NCI-H2227 treated with DMSO at 0.1 percent for 48 hours (cell line): ENCODE data around the gene GMCL1.
"Not testable (repeated sequence)": the region's sequence is repeated elsewhere in the genome, so short reads cannot be mapped to it uniquely, and the experiment has no call there.

Experiments
- DNase-seq: peaks from one replicate; lab custom pipeline; 2025; lab: John Stamatoyannopoulos, UW

Gene GMCL1, protein sequence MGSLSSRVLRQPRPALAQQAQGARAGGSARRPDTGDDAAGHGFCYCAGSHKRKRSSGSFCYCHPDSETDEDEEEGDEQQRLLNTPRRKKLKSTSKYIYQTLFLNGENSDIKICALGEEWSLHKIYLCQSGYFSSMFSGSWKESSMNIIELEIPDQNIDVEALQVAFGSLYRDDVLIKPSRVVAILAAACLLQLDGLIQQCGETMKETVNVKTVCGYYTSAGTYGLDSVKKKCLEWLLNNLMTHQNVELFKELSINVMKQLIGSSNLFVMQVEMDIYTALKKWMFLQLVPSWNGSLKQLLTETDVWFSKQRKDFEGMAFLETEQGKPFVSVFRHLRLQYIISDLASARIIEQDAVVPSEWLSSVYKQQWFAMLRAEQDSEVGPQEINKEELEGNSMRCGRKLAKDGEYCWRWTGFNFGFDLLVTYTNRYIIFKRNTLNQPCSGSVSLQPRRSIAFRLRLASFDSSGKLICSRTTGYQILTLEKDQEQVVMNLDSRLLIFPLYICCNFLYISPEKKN

DNA sequence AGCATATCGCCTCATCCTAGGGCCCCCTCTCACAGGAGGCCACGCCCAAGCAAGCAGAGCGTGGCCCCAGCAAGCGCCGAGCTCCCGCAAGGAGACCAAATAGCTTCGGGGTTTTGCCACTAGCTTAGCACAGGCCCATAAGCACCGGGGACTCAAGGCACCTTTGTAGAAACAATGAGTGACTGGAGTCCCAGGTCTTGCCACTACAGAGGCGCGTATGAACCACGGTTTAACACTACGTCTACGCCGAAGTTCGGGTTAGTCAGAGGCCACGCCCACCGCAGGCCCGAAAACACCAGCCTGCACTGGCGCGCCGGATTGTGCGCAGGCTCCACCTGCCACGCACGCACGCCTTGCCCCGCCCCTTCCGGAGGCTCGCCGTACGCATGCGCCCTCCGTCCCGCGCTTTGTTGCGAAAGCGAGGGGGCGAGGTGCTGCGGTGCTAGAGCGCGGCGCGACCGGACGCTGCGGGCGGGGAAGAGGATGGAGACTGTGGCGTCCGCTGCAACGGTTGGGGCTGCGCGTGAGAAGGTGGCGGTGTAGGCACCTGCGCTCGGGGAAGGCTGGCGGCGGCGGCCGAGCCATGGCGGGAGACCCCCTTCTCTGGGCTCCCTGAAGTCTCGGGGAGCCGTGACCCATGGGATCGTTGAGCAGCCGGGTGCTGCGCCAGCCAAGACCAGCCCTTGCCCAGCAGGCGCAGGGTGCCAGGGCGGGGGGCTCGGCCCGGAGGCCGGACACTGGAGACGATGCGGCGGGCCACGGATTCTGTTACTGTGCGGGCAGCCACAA lies at the start of gene GMCL1:
Gene GMCL1 (plus strand): TSS at position 405 of the 789 bp plus-strand sequence. CDS start 233 bp downstream, at position 638.
- DNase-seq, result peak; percentile 98

DNA sequence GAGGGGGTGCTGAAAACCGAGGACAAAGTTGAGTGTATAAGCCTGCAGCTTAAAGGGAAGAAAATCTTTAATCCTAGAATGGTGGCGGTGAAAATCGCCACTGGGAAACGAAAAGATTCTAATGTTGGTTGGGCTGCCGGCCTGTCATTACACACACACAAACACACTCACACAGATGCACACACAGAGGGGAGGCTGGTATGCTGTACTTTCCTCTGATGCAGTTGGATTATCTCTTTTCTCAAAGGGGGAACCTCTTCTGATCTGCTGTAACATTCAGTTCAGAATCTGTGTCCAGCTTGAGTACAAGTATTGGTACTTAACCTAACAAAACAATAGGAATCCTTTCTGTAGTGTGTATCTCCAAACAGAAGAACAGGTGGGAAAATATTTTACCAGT lies 48.5 kb upstream of the GMCL1 start:
- peak; percentile 19 for DNase-seq

DNA sequence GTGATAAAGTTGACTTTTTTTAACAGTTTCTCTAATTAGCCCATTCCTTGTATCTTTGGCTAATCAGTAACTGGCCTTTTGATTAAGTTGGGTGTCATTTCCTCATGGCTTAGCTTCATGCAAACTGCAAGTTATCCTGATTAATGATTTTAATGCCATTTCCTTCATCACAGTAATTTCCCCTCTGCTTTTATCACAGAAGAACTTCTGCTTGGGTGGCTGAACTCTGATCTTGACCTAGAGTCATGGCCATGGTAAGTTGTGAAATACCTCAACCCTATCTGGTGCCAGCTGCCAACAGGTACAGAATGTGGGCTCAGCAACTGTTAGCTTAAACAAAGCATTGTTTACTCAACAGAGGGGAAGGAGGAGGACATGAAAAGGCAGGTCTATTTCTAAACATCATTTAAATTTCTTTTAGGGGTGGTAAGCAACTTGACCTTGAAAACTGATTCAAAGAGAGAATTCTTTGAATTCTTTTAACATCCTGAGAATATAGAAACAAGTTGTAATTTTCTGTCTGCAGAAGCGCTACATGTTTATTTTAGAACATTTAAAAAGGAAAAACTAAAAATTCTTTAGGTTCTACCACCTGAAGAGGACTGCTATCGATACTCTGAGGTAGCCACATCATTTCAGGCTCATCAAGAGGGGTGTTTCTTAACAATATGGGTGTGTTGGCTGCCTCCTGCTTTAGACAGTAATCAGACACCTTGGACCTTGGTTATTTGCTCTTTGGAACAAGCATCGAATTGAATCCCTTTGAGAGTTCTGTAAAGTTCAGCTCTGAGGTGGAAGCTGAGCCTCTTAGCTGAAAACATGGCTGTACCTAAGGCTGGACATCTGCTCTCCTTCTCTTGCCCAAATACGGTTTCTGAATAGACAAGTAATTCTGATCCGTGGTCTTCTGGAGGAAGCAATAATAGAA lies 47.9 kb upstream of the GMCL1 start:
- DNase-seq, result no peak

DNA sequence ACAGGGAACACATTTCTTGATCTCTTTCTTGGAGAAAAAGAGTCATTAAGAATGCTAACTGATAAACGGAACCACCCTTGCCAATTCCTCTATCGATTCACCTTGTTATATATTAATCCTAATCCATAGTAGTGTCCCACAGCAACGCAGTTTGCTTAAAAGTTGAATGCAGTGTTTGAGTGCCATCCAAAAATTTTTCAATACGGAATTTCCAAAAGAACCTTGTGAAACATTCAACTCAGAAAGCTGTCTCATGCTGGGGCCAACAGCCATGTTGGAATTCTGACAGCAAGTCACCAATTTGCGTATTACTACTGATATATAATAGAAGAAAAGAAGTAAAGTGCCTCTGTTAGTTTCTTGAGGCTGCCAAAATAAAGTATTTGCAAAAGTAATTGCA lies 45.2 kb upstream of the GMCL1 start:
- DNase-seq, result no peak

DNA sequence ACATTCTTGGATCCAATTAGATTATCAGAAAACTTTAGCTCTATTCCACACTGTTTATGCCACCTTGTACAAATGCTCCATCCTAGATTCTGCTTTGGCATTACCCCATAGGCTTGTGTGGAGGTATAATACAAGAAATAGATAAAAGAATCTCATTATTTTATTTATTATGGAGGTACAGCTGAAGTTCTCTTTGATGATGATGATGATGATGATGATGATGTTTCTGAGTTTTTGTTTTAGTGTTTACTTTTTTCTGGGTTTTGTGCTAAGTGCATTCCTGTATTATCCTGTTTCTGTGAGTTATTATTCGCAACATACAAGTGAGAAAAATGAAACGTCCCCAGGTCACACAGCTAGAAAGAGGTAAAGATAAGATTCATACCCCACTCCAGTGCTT lies 44.1 kb upstream of the GMCL1 start:
- no peak for DNase-seq

DNA sequence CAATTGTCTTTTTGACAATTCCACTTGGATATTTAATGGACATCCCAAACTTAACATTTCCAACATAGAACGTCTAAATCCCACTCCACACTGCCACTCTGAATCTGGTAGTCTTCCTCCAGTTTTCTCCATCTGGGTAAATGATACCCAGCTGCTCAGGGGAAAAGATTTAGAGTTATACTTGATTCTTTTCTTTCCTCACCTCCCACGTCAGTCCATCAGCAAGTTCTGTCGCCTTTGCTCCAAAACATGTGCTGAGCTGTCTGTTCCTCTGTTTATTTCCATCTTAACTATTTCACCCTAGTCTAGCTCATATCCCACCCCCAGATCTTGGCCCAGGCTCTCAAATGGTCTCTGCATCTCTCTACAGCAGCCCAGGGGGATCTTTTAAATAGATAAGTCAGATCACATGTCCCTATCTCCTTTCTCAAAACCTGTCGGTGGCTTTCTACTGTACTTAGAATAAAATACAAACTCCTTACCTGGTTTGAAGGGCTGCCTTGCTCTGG lies 43.4 kb upstream of the GMCL1 start:
- no peak for DNase-seq

DNA sequence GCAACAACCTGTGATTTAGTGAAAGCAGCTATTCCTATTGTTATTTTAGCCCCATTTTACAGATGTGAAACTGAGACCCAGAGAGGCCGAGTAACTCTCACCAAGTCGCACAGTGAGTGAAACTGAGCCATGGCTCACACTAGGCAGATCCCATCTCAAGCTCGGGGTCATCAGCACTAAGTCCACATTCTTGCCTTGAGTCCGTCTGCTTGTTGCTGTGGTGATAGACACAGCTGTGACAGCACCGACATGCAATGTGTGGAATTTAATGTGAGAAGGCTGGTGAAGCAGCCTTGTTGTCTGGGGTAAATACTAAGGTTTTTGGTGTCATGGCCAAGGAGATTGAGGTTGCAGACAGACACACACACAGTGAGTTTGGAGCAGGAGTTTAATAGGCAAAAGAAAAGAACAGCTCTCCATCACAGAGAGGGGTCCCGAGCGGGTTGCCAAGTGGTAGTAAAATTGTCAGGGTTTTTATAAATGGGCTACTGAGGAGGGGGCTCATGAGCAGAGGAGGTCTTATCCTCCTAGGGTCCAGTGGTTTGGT lies 40.2 kb upstream of the GMCL1 start:
- no peak for DNase-seq

DNA sequence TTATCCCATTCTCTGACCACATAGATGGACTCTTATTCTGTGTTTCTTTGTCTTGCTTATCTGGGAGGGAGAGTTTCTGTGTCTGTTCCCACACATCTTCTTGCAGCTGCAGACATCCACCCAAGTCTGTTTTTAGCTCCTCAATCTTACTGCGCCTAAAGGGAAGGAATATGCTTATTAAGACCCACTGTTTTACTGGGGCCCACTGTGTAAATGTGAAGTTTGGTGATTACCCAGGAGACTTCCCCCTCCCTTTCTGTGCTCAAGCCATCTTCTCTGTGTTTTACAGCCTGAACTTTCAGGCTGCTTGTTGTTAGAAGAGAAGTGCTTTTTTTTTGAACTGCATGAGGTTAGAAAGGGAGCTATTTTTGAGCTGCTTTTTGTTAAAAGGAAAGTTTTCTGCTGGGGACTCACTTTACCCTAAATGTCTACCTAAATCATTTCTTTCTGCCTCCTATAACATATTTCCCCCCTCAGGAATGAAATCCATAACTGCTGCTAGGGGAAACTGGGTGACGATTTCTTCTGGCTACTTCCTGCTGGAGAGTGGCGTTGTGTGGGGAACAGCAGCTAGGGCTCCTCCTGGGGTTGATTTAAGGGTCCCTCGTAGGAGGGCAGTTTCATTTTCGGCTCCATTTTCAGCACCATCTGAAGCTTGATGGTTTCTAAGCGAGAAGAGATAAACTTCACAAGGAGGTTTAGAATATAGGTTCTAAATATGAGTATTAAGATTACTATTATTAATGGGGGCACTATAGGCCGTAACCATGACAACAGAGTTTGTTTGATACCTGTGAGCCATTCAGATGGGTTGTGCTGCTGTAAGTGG lies 39.5 kb upstream of the GMCL1 start:
- no peak for DNase-seq

DNA sequence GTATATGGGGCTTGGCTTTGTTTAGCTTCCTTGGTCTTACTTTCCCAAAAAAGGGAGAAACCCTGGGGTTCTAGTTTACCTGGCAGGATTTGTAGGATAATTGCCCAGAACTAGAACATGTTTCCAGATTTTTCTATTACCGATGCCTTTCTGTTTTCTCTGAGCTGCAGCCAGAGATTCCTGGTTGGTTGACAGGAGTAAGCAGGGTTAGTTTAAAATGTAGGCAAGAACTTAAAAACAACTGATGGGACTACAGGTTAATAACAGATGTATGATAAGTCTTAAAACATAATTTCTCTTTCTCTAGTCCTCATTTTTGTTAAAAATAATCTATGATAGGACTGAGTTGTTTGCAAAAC lies 38.9 kb upstream of the GMCL1 start:
- no peak for DNase-seq

DNA sequence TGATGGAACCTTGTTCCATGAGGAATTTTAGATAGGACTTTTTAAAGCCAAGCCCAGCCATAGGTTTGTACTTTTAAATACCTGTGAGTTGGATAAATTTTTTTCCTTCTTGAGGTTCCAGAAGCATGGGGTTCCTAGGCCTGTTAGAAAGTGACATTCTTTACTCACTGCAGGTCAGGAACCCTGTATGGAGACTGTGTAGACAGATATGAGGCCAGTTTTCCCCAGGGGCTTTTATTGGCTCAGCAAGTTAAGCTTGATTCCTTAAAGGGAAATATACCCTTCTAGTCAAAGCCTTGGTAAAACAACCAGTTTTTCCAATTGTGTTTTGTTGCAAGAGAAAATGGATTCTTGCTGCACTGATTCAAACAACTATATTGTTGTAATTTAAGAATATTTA lies 38.4 kb upstream of the GMCL1 start:
- DNase-seq, result no peak

DNA sequence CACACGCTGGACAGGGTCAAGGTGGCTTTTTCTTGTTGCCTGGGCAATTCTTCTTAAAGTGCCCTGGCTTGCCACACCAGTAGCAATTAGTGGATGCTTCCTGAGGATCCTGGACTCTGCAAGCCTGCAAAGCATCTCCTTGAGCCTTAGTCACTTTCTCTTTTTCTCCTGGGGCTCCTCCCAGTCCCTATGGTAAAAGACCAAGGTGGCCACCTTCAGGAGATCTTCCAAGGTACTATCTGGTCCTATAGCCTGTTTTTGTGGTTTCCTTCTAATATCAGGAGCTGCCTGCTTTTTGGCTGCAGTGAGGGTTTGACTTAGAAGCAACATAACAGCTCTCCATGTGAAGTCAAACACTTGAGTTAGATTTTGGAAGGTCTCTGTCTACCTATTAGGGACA lies 33.3 kb upstream of the GMCL1 start:
- DNase-seq, result no peak

DNA sequence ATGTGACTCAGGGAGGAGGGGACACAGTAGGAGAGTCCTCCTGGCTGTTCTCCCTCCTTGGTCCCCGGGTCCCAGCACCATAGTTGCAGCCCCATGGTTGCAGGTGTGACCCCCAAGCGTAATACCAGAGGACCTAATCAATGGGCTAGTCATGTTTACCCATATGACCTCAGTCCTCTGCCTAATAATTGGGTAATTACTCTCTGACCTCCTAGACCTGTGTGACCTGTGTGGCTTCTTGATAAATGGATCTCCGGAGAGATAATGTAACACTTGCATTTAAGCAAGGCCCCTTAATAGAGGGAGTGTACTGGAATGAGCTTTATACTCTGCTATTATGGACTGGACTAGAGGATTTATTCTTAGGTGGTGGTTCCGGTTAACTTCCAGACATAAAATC lies 32.2 kb upstream of the GMCL1 start:
- no peak for DNase-seq

DNA sequence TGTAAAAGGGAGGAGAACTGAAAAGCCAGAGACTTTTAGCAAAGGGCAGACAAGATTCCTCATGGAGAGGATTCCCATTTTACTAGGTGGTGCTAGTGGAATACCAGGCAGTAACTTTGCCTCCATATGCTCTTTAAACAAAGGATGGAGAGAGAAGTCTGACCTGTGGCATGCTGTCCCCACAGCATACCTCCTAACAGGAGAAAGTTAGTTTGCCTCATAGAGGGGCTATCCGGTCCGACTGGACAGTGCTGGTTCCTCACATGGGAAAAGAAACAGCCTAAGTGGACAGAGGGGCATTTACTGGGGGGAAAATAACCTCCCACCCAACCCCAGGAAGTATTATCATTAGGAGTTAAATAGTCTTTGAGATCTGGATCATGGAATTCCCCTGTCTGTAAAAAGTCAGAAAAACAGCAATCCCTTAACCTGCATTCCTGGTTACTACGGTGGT lies 31.6 kb upstream of the GMCL1 start:
- DNase-seq, result no peak

DNA sequence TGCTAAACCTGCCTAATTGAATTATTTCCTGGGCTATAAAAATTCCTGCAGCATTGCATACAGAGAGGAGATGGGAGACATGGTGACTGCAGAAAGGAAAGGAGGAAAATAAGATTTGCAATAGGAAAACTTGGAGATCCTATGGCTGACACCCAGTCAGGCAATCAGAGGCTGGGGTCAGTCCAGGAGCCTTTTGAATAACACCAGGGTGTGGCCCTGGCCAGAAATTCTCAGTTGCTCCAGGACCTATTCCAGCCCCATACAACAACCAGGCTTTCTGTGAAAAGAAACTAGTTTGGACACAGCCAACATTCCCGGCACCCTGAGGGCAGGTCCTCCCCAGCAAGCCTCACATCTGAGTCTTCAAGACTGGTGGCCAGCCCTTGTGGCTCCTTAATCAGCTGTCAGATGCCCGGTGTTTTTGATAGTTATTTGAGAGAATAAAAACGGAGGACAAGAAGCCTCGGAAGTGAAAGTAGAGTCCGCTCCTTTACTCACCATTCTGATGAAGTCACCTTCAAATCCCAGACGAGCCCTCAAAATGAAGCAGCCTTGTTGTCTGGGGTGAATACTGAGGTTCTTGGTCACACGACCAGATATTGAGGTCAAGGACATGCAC lies 31.1 kb upstream of the GMCL1 start:
- DNase-seq, result no peak

DNA sequence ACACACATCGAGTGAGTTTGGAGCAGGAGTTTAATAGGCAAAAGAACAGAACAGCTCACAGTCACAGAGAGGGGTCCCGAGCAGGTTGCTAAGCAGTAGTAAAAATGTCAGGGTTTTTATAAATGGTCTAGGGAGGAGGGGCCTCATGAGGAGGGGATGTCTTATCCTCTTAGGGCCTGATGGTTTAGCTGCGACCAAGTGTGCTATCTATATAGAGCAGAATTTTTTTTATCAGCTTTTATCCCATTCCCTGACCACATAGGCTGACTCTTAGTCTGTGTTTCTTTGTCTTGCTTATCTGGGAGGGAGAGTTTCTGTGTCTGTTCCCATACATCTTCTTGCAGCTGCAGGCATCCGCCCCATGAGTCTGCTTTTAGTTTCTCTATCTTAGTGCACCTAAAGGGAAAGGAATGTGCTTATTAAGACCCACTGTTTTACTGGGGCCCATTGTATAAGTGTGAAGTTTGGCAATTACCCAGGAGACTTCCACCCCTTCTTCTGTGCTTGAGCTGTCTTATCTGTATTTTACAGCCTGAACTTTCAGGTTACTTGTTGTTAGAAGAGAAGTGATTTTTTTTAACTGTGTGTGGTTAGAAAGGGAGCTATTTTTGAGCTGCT lies 30.4 kb upstream of the GMCL1 start:
- no peak for DNase-seq

DNA sequence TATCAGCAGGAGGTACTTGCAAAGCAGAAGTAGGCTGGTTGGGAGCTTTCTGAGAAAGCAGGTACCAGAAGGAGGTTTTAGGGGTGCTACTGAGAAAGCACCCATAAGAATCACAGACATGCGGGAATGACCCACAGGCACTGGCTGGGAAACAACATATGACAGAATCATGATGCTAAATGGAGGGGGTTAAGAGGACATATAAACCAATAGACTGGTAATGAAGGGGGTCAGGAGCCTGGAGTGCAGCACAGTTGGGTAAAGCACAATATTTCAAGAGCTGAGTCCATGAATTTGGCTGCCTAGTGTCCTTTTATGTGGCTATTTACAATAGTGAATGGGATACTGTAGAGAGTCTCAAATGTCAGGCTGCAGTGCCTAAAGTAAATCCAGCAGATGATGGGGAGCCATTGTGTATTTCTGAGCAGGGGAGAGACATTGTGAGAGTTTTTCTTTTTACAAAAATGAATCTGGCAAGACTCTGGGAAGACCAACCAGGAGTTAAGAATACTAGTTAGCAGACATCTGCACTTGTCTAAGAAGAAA lies 27.6 kb upstream of the GMCL1 start:
- DNase-seq, result no peak

DNA sequence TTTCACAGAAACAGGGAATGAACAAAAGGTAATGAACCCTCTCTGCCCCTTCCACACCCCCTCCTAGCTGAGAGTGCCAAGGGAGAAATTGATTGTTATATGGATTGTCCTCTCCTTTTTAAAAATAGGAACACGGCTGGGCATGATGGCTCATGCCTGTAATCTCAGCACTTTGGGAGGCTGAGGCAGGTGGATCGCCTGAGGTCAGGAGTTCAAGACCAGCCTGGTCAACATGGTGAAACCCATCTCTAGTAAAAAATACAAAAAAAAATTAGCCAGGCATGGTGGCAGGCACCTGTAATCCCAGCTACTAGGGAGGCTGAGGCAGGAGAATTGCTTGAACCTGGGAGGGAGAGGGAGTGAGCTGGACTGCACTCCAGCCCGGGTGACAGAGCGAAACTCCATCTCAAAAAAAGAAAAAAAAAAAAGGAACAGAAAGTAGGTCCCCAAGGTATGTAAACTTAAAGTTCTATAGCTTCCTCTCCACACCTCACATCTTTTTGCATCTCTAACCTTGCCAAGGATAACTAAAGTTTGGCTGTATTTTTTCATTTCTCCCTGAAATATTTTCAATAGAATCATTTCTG lies 26.6 kb upstream of the GMCL1 start:
- DNase-seq, result not testable (repeated sequence)

DNA sequence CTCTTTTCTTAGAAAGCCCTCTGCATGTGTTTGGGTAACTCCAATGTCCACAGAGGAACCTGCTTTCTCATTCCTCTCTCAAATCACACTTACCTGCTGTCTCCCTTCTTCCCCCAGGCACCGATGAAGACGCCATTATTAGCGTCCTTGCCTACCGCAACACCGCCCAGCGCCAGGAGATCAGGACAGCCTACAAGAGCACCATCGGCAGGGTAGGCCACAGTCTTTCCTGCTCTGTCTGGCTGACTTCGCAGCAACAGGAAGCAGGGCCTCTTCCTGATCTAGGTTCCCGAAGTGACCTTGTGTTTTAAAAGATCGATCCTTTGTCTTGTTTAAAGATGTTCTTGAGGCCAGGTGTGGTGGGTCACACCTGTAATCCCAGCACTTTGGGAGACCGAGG lies 25.0 kb upstream of the GMCL1 start:
- no peak for DNase-seq

DNA sequence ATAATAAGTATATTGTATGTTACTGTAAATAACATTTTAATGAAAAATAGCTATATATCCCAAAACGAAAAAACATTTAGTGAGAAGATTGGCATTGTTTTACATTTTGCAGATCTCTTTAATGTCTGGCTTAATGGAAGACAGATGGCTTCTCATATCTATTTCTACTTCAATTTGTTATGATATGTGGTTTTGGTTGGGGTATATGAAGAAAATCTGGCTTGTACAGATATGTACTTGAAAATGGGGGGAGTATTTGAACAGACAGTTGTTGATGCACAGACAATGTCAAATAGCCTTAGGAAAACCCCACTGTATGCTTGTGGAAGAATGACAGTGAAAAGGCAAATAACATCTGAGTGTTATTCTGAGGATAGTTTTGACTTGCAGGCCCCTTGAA lies 23.6 kb upstream of the GMCL1 start:
- no peak for DNase-seq
